ENCODE results near the gene MAP3K1.

DNA sequence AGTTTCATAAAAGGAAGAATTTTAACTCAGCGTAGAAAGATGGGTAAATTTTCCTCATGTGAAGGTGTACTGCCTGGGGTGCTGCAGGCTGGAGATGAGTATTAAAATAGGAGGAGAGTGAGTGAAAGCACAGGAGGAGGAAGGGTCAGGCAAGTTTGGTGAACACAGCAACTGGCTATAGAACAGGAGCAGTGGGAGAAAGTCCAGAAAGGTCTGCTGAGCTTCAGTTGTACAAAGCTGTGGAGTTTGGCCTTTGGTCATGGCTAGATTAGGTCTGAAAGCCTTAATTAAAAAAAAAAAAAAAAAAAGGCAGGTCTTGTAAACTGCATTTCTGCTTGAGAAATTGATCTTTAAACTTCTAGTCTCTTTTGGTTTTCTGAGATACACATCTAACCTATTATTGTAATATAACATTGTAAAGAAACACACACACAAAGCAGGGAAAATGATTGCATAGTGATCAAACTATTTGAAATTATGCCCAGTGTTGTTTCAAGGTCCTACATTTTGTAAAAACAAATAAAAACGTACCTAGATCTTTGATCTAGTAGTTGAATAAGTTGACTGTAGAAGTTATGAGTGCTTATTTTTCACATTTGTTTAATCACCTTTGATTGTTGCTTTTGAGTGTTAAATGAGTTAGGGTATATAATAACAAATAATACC, 43.6 kb downstream of the MAP3K1 start:
- TF ChIP-seq CTCF (IDR thresholded peaks at IDR 0.05 in 2 of 3, conservative IDR thresholded peaks at IDR 0.05 in 1 of 3; ENCODE audit: borderline replicate concordance in 1 of 3, insufficient read depth in 1 of 3, low read depth in 2 of 3, low read length in 2 of 3) (no peak), EZH2 (IDR thresholded peaks at IDR 0.05) (no peak), POLR2A (IDR thresholded peaks at IDR 0.05; ENCODE audit: borderline replicate concordance, extremely low read depth, insufficient read depth, insufficient read length) (no peak), ZFX (IDR thresholded peaks at IDR 0.05) (no peak), ATF3 (IDR thresholded peaks at IDR 0.05) (no peak), SP1 (IDR thresholded peaks at IDR 0.05; ENCODE audit: low read depth) (no peak)
